CD4-positive, CD25-positive, alpha-beta regulatory T cell (primary cell): ENCODE results near the gene OR2Z1. TPM values are rescaled to one million over a fixed set of nuclear protein-coding genes. Genes with fewer than 3 reads are reported as not detected.
A peak's percentile ranks its signal among the peaks of the same experiment; 100 is the strongest.
"Not testable (repeated sequence)": the region's sequence is repeated elsewhere in the genome, so short reads cannot be mapped to it uniquely, and the experiment has no call there.

ENCODE experiments used
- ATAC-seq, 2 donors: fragments of 150-1000 bp; cut with Tn5 transposase; one replicate each; pipeline ENCODE4 v1.10.0; 2021; ENCODE audit warnings: low read depth in 2 of 2, moderate number of reproducible peaks in 2 of 2, moderate library complexity in 1 of 2
- DNase-seq, 3 donors: peaks; one replicate each; pipeline versions ENCODE4 v3.0.0 to v3.0.0-alpha.2; 2012 to 2022; ENCODE audit warnings: mixed read lengths in 1 of 3
- H3K27ac ChIP-seq: one replicate; pipeline ENCODE4 v1.7.0; 2013; ENCODE audit warnings: mild to moderate bottlenecking, low read length; ENCODE audit not compliant: insufficient read depth, poor library complexity, severe bottlenecking
- H3K27me3 ChIP-seq: one replicate; pipeline ENCODE4 v1.7.0; 2013; ENCODE audit warnings: low read length; ENCODE audit not compliant: control insufficient read depth, insufficient read depth
- H3K36me3 ChIP-seq: one replicate; pipeline ENCODE4 v1.7.0; 2013; ENCODE audit warnings: mild to moderate bottlenecking, low read length, moderate library complexity; ENCODE audit not compliant: control insufficient read depth, insufficient read depth
- H3K4me1 ChIP-seq: 2 replicates; pipeline ENCODE4 v1.7.0; 2013; ENCODE audit warnings: mild to moderate bottlenecking, low read length; ENCODE audit not compliant: insufficient read depth, control insufficient read depth, poor library complexity, severe bottlenecking
- H3K4me3 ChIP-seq: one replicate; pipeline ENCODE4 v1.7.0; 2013; ENCODE audit warnings: low read depth, mild to moderate bottlenecking, low read length, moderate library complexity
- H3K9me3 ChIP-seq, 2 experiments: 1 replicate in 1 of 2; 2 replicates in 1 of 2; pipeline ENCODE4 v1.7.0; 2013; ENCODE audit warnings: low read length in 2 of 2, mild to moderate bottlenecking in 1 of 2, moderate library complexity in 1 of 2; ENCODE audit not compliant: control insufficient read depth in 2 of 2
- H3K27ac Mint-ChIP-seq, 3 donors: one replicate each; pipeline ENCODE4 v1.8.0; 2020 to 2022; ENCODE audit warnings: mild to moderate bottlenecking in 3 of 3, mixed read lengths in 3 of 3, moderate library complexity in 2 of 3
- H3K27me3 Mint-ChIP-seq: one replicate; pipeline ENCODE4 v1.8.0; 2022; ENCODE audit warnings: mild to moderate bottlenecking, mixed read lengths
- H3K36me3 Mint-ChIP-seq: one replicate; pipeline ENCODE4 v1.8.0; 2020; ENCODE audit warnings: mixed read lengths
- H3K4me1 Mint-ChIP-seq, 4 donors: one replicate each; pipeline ENCODE4 v1.8.0; 2020 to 2022; ENCODE audit warnings: mixed read lengths in 4 of 4, mild to moderate bottlenecking in 1 of 4
- H3K4me3 Mint-ChIP-seq, 4 donors: one replicate each; pipeline ENCODE4 v1.8.0; 2020 to 2022; ENCODE audit warnings: mild to moderate bottlenecking in 4 of 4, mixed read lengths in 4 of 4, moderate library complexity in 3 of 4
- H3K9me3 Mint-ChIP-seq, 7 donors: one replicate each; pipeline ENCODE4 v1.8.0; 2020 to 2022; ENCODE audit warnings: mixed read lengths in 7 of 7, mild to moderate bottlenecking in 3 of 7, moderate library complexity in 2 of 7
- polyA plus RNA-seq, 4 donors: library from polyadenylated mRNA; unstranded; fragments of 300-500 nt; fragmentation: Illumina TruSeq; gene quantifications; one replicate each; pipeline ENCODE4 v1.2.3, GENCODE V29; 2021
- total RNA-seq: library from RNA; stranded (reverse); gene quantifications from one replicate; pipeline ENCODE4 v1.2.3, GENCODE V29; 2022

Gene OR2Z1
- total and polyA plus RNA-seq, 5 donors from 2014 or later, result not detected

DNA sequence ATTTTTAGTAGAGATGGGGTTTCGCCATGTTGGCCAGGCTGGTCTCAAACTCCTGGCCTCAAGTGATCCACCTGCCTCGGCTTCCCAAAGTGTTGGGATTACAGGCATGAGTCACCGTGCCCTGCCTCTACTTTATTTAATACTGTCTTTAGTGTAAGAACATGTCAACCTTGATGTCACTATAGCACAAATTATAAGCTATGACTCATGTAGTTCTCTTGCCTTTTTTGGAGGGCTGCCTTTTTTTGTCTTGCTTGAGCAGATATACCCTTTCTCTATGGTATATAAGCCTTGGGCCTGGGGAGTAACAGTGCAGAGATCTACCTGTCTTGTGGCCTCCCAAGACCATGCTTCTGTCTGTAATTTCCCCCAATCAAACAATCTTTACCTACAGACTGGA lies 16.1 kb upstream of the OR2Z1 start:
- peaks cover 20% of the 10 kb centered on the region for H3K4me1 ChIP-seq
- not testable (repeated sequence) for H3K4me3 ChIP-seq, H3K27me3 ChIP-seq, H3K36me3 ChIP-seq, H3K9me3 ChIP-seq, H3K36me3 Mint-ChIP-seq, H3K27me3 Mint-ChIP-seq, H3K9me3 Mint-ChIP-seq, H3K27ac ChIP-seq
- Mint-ChIP-seq H3K4me1 (peaks cover 5 to 40% (median 9%) of the 10 kb centered on the region in 4 donors), H3K27ac (peak overlapping the region; percentile 7 to 72 (median 12)), H3K4me3 (peak overlapping the region in 2 of 4 donors; percentile 10 to 30)
- DNase-seq (peak in 1 of 3 donors; percentile 46), ATAC-seq (peak in 1 of 2 donors; percentile 38)

GRCh38 chr19:8705742-8706141 lies 15.7 kb upstream of the OR2Z1 start:
- peak overlapping the region; percentile 42 for H3K4me3 ChIP-seq
- peaks cover 5% of the 10 kb centered on the region for H3K27me3 Mint-ChIP-seq
- H3K4me3 Mint-ChIP-seq, result peak overlapping the region in 3 of 4 donors; percentile 3 to 30 (median 29)
- no peaks in the 10 kb centered on the region for H3K9me3 Mint-ChIP-seq
- H3K9me3 ChIP-seq, result no peaks in the 10 kb centered on the region
- no peak overlapping the region for H3K27ac ChIP-seq
- H3K27me3 ChIP-seq, result peaks cover 3% of the 10 kb centered on the region
- peaks cover 5 to 40% (median 9%) of the 10 kb centered on the region in 4 donors for H3K4me1 Mint-ChIP-seq
- peak overlapping the region; percentile 12 to 72 (median 39) for H3K27ac Mint-ChIP-seq
- H3K36me3 ChIP-seq, result no peaks in the 10 kb centered on the region
- DNase-seq (peak in 1 of 3 donors; percentile 70), ATAC-seq (peak; percentile 51 to 52)
- H3K4me1 ChIP-seq, result peaks cover 20% of the 10 kb centered on the region
- no peaks in the 10 kb centered on the region for H3K36me3 Mint-ChIP-seq

DNA sequence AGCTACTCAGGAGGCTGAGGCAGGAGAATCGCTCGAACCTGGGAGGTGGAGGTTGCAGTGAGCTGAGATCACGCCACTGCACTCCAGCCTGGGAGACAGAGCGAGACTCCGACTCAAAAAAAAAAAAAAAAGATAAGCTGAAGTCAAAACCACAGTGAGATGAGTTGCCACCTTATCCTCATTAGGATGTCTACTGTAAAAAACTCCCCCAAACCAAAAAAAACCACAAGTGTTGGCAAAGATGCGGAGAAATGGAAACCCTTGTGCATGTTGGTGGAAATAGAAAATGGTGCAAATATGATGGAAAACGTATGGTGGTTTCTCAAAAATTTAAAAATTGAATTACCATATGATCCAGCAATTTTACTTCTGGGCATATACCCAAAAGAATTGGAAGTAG lies 11.1 kb upstream of the OR2Z1 start:
- not testable (repeated sequence) for ATAC-seq, H3K36me3 Mint-ChIP-seq, H3K27me3 ChIP-seq, H3K4me3 ChIP-seq, H3K27ac ChIP-seq, H3K27ac Mint-ChIP-seq, H3K27me3 Mint-ChIP-seq, H3K9me3 ChIP-seq, H3K36me3 ChIP-seq, DNase-seq, H3K4me1 ChIP-seq, H3K4me3 Mint-ChIP-seq
- H3K4me1 Mint-ChIP-seq, result peaks cover 2 to 11% (median 5%) of the 10 kb centered on the region in 4 donors
- peaks cover 0 to 11% (median 4%) of the 10 kb centered on the region in 7 donors for H3K9me3 Mint-ChIP-seq

DNA sequence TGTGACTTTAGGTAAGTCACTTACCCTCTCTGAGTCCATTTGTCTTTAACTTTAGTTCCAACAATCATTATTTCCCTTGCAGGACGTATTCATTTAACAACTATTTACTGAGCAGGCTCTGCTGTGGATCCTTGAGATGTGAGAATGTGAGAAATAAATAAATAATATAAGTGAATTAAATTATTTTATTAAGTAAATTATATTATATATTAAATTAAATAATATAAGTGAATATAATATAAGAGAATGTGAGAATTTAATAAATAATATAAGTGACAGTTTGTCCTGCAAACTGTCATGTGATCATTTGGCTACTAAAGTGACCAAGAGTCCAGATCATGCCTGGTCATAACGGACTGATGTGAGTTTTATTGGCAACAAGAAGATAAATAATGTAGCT lies 598 bp downstream of the OR2Z1 start:
- Mint-ChIP-seq H3K27me3 (peaks cover 9% of the 10 kb centered on the region), H3K36me3 (no peaks in the 10 kb centered on the region), H3K4me1 (no peaks in the 10 kb centered on the region), H3K27ac (no peak overlapping the region), H3K4me3 (no peak overlapping the region), H3K9me3 (peaks cover 3 to 6% (median 4%) of the 10 kb centered on the region in 7 donors)
- no peak overlapping the region for H3K4me3 ChIP-seq
- no peaks in the 10 kb centered on the region for H3K4me1 ChIP-seq
- DNase-seq (no peak), ATAC-seq (no peak)
- no peaks in the 10 kb centered on the region for H3K36me3 ChIP-seq
- H3K9me3 ChIP-seq, result no peaks in the 10 kb centered on the region
- H3K27ac ChIP-seq, result no peak overlapping the region
- peaks cover 6% of the 10 kb centered on the region for H3K27me3 ChIP-seq

- Histone ChIP-seq H3K4me3 (no peak overlapping the region), H3K27ac (no peak overlapping the region), H3K27me3 (peaks cover 6% of the 10 kb centered on the region), H3K36me3 (no peaks in the 10 kb centered on the region), H3K9me3 (no peaks in the 10 kb centered on the region), H3K4me1 (no peaks in the 10 kb centered on the region)
- Mint-ChIP-seq H3K36me3 (no peaks in the 10 kb centered on the region), H3K4me1 (no peaks in the 10 kb centered on the region), H3K27me3 (peaks cover 9% of the 10 kb centered on the region), H3K27ac (no peak overlapping the region), H3K4me3 (no peak overlapping the region), H3K9me3 (peaks cover 0 to 5% (median 3%) of the 10 kb centered on the region in 7 donors)
- ATAC-seq (no peak), DNase-seq (no peak)
These were observed 2.8 kb downstream of the OR2Z1 start for GRCh38 chr19:8724276-8724675.

GRCh38 chr19:8731428-8732169 lies 10.2 kb downstream of the OR2Z1 start:
- DNase-seq (peak in 1 of 3 donors; percentile 1), ATAC-seq (no peak)
- Mint-ChIP-seq H3K4me1 (no peaks in the 10 kb centered on the region), H3K36me3 (no peaks in the 10 kb centered on the region), H3K27ac (no peak overlapping the region), H3K9me3 (peaks cover 0 to 3% (median 0%) of the 10 kb centered on the region in 7 donors), H3K27me3 (no peaks in the 10 kb centered on the region), H3K4me3 (no peak overlapping the region)
- no peaks in the 10 kb centered on the region for H3K9me3 ChIP-seq
- H3K27me3 ChIP-seq, result no peaks in the 10 kb centered on the region
- no peak overlapping the region for H3K4me3 ChIP-seq
- H3K4me1 ChIP-seq, result no peaks in the 10 kb centered on the region
- H3K36me3 ChIP-seq, result no peaks in the 10 kb centered on the region
- no peak overlapping the region for H3K27ac ChIP-seq

DNA sequence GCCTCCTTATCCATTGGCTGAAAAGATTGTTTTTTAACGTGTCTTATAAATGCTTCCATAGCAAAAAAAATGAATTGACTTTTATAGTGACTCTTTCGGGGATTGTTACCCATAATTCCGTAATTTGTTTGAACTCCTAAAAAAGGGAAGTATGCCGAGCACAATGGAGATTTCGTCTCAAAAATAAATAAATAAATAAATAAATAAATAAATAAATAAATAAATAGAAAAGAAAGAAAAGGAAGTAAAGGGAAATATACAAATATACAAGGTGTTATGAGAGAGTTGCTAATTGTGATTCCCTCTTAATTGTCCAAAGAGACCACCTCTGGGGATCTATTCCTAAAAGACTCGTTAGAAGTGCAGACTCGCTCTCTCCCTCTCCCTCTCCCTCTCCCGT lies 16.9 kb downstream of the OR2Z1 start:
- DNase-seq, result no peak
- ATAC-seq, result no peak
- H3K4me1 Mint-ChIP-seq, result no peaks in the 10 kb centered on the region
- H3K9me3 ChIP-seq, result no peaks in the 10 kb centered on the region
- H3K27me3 Mint-ChIP-seq, result no peaks in the 10 kb centered on the region
- no peak overlapping the region for H3K27ac Mint-ChIP-seq
- H3K27ac ChIP-seq, result no peak overlapping the region
- H3K4me1 ChIP-seq, result no peaks in the 10 kb centered on the region
- no peaks in the 10 kb centered on the region for H3K9me3 Mint-ChIP-seq
- H3K4me3 Mint-ChIP-seq, result no peak overlapping the region
- no peaks in the 10 kb centered on the region for H3K27me3 ChIP-seq
- no peak overlapping the region for H3K4me3 ChIP-seq
- no peaks in the 10 kb centered on the region for H3K36me3 Mint-ChIP-seq
- no peaks in the 10 kb centered on the region for H3K36me3 ChIP-seq
